GM15510 (cell line): Measurements from ENCODE around the gene FFAR3.

ENCODE experiments used
- POLR2A ChIP-seq: IDR thresholded peaks from 3 replicates; pipeline ENCODE4 v1.6.1; 2011; ENCODE audit warnings: borderline replicate concordance; ENCODE audit not compliant: insufficient read length; ENCODE audit errors: extremely low read depth

The FFAR3 gene

DNA sequence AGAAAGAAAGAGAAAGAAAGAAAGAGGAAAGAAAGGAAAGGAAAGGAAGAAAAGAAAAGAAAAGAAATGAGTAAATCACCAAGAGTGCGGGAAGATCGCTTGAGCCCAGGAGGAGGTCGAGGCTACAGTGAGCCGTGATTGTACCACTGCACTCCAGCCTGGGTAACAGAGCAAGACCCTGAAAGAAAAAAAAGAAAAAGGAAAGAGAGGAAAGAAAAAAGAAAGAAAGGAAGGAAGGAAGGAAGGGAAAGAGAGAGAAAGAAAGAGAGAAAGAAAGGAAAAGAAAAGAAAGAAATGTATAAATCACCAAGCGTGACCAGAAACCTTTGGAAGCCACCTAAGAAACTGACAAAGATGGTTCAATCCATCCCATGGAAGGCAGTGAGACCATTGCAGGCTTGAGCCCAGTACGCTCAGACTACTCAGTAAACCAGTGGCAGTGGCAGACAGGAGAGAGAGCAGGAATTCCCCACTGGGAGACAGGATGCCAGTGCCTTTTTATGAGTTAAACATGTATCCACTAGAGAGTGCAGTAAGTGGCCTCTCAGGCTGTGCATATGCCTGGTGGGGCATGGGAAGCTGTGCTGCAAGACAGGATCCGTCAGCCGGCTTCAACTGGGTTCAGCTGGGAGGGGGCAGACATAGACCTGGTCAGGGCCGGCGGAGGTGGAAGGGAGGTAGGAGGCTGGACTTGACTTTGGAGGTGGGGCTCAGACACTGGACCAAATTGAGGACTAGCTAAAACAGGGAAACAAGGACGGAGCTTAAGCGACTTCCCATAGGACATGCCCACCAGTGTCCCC is 17.4 kb downstream of the FFAR3 start:
- no peak for TF ChIP-seq POLR2A

DNA sequence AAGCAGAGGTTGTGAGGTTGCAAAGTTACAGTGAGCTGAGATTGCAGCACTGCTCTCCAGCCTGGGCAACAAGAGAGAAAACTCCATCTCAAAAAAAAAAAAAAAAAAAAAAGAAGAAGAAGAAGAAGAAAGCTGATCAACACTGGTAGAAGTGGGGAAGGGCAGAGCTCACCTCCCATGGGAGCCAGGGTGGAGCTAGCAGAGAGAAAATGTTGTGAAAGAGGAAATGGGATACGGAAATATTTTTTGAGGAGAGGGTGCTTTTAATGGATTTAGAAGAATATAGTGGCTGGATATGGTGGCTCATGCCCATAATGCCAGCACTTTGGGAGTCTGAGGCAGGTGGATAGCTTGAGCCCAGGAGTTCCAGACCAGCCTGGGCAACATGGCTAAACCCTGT is 19.4 kb downstream of the FFAR3 start:
- TF ChIP-seq POLR2A: no peak

DNA sequence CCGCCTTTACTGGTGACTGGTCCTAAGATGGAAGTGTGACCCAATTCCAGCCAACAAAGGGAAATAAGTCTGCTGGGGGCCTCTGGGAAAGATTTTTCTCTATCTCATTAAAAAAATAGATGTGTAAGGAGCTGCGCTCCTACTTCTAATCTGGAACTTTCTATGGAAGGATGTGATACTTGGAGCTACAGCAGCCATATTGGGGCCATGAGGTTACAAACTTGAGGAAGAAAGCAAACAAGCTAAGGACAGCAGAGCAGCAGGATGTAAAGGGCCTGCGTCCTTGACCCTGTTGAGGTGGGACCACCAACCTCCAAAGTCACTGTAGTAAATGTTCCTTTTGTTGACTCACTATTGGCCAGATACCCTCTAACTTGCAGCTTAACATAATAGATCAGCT is 20.1 kb downstream of the FFAR3 start:
- no peak for TF ChIP-seq POLR2A

DNA sequence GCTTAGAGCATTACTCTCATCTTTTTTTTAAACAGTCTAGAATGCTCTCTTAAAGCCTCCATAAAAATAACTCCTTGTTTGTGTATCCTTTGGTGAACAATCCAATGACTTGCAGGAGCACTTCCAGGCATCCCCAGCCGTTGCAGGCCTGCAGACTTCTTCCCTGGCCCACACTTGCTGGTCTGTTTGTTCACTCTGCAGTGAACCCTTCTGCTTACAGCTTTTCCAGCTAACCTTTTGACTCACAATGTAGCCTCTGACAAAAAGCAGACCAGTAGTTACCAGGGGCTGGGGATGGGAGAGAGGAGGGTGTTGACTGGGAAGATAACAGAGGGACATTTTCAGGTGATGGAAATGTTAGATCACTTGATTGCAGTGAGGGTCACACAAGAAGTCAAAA is 21.7 kb downstream of the FFAR3 start:
- TF ChIP-seq POLR2A: no peak

DNA sequence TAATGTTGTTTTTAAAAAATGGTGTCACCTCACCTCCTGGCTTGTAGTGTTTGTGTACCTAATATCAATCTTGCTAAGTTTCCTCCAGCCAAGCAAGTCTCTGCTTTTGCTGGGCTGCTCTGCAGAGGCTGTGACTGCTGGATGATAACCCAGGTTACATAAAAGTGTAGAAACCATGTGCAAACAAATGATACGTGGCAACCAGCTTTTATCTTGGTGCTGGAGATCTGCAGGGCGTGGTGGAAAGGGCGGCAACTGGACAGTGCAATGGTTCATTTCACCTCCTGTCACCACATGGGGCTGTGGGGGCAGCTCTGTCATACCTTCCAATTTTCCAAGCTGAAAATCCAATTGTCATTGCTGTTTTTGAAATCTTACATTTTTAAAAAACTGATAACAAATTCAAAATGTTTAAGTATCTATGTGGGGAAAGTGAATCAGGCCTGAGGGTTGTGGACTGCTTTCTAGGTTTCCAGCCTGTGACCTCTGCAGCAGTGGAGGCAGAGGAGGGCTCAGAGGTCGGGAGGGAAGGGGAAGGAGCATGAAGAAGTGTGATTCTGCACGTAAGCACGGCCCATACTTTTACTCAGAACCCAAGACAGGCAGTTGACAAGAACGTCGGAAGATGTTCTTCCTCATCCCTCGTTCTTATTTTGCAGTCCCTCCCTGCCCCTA is 22.3 kb downstream of the FFAR3 start:
- TF ChIP-seq POLR2A: no peak

DNA sequence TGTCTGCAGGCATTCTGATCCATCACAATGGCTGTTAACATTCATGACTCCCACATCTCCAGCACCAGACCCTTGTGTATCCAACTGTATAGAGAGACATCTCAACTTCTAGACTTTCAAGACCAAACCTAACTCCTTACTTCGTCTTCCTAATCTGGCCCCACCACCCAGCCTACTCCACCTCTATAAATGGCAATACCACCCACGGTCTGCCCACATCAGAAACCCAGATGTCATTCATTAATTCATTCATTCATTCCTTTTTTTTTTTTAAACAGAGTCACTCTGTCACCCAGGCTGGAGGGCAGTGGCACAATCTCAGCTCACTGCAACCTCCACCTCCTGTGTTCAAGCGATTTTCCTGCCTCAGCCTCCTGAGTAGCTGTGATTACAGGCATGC is 23.1 kb downstream of the FFAR3 start:
- TF ChIP-seq POLR2A: no peak

DNA sequence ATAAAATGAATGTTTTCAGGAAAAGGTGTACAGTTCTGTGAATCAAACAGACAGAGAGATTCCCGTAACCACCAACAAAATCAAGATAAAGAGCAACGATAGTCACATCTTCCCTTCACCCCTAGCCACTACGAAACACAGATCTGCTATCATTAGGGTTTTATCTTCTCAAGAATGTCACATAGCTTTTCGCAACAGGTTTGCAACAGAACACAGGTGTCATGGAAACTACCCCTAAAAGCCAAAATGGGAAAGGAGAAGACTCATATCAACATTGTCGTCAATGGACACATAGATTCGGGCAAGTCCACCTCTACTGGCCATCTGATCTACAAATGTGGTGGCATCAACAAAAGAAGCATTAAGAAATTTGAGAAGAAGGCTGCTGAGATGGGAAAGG is 23.7 kb downstream of the FFAR3 start:
- TF ChIP-seq POLR2A: no peak

DNA sequence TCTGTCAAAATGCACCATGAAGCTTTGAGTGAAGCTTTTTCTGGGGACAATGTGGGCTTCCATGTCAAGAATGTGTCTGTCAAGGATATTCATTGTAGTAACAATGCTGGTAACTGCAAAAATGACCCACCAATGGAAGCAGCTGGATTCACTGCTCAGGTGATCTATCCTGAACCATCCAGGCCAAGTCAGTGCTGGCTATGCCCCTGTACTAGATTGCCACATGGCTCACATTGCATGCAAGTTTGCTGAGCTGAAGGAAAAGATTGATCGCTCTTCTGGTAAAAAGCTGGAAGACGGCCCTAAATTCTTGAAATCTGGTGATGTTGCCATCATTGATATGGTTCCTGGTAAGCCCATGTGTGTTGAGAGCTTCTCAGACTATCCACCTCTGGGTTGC is 25.3 kb downstream of the FFAR3 start:
- TF ChIP-seq POLR2A: no peak

DNA sequence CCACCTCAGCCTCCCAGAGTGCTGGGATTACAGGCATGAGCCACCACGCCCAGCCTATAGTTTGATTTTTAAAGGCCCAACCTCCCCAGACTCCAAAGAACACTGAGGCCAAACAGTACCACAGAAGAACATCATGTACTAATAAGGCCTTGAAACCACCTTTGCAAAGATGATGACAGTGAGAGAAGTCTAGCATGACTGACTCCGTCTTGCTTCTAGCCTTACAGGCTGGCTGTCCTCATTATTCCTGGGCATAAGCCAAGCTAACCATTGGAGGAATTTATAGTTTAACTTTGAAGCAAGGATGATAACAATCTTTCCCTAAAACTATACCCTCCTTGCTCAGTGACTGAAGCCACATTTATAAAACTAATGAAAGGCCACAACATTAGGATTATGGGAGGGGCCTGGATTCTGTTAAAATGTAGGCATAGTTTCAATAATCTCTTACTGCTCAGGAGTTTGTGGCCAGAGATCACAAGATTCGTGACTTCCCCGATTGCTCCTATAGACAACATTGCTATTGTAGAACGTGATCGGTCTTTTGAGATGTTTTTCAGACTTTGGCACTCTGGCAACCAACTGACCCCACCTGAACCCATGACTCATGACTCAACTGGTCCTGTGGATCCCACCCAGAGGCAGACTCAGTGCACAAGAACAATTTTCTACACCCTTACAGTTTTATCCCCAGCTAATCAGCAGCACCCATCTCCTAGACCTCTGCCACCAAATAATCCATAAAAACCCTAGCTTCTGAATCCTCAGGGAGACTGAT is 30.2 kb downstream of the FFAR3 start:
- no peak for TF ChIP-seq POLR2A

DNA sequence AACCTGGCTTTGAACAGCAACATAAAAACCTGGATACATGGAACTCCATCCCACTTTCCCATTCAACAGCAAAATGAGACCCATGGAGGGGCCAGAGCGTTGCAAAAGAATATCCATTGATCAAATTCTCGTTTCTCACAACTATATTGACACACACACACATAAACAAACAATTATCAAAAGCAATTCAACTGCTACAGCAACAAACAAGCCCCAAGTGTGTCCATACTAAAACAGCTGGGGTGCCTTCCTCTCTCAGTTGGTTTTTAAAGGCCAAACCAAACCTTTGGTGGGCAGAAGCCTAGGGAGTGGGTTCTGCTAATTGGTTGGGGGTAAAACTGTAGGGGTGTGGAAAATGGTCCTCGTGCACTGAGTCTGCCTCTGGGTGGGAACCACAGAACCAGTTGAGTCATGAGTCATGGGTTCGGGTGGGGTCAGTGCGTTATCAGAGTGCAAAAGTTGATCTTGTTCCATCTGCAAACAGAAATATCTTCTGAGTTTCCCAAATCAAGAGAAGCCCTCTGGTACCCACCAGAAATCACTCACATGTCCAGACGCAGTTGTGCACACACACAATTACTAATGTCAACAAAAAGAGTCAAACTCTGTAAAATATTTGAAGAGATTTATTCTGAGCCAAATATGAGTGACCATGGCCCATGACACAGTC is 31.1 kb downstream of the FFAR3 start:
- TF ChIP-seq POLR2A: no peak

DNA sequence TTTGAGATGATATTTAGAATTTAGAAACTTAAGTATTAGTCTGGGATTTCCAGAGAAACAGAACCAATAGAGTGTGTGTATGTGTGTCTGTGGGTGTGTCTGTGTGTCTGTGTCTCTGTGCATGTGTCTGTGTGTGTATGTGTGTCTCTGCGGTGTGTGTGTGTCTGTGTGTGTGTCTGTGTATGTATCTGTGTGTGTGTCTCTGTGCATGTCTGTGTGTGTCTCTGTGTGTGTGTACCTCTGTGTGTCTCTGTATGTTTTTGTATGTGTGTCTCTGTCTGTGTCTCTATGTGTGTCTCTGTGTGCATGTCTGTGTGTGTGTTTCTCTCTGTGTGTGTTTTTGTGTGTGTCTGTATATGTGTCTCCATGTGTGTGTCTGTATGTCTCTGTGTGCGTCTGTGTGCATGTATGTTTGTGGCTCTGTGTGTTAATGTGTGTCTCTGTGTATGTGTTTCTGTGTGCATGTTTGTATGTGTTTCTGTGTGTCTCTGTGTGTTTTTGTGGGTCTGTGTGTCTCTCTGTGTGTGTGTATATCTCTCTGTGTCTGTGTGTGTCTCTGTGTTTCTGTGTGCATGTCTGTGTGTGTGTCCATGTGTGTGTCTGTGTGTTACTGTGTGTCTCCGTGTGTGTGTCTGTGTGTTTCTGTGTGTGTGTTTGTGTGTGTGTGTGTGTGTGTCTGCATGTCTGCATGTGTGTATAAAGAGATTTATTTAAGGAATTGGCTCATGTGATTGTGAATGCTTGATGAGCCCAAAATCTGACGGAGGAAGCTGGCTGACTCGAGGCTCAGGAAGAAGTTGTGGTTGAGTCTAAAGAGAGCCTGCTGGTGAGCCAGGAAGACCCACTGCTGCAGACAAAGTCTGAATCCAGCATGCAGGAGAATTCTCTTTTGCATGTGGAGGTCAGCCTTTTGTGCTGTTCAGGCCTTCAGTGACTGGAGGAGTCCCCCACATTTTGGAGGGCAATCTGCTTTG is 34.8 kb downstream of the FFAR3 start:
- TF ChIP-seq POLR2A: no peak

DNA sequence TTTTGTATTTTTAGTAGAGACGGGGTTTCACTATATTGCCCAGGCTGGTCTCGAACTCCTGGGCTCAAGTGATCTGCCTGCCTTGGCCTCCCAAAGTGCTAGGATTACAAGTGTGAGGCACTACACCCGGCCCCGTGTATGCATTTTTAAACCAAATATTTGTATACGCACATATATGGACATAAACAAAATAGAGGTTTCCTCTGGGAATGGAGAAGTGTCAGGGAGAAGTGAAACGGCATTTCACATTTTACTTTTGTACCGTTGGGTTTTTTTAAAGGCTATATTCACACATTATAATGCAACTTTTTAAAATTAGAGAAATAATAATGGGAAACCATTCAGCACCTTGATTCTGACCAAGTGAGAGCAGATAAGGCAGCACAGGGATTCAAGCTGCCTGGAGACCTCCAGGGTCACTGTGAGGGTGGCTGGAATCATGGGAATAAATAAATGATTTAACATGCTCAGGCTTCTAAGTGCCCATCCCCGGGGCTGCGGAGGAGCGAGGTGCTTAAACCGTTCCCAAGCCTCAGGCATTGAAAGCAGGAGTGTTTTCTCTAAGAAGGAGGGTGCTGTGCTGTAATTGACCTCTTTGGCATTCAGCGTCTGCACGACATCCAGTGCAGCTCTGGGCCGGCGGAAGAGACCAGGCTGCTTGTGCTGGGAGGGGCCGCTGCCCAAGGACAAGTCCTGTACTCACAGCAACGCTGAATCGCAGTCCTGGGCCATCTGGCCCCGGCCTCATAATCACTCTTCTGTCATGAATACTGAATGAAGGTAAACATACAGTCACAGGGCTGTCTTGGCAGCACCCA is 37.3 kb downstream of the FFAR3 start:
- no peak for TF ChIP-seq POLR2A
